Fibroblast of lung (primary cell): ENCODE measurements around the gene PRKCQ. TPM values are rescaled to one million over a fixed set of nuclear protein-coding genes. Genes with fewer than 3 reads are reported as not detected.

ENCODE experiments used
- DNase-seq, 2 donors: peaks; one replicate each; pipeline versions ENCODE4 v3.0.0 to v3.0.0-alpha.2; 2010; ENCODE audit warnings: low read depth in 2 of 2
- H2AFZ ChIP-seq: 2 replicates; pipeline ENCODE4 v1.5.1; 2012; ENCODE audit warnings: low read length, control low read depth, inconsistent platforms
- H3K27ac ChIP-seq: 2 replicates; pipeline ENCODE4 v1.5.1; 2011; ENCODE audit warnings: low read length, control low read depth; ENCODE audit not compliant: insufficient read depth
- H3K27me3 ChIP-seq: 2 replicates; pipeline ENCODE4 v1.5.1; 2011; ENCODE audit warnings: mild to moderate bottlenecking, low read length; ENCODE audit not compliant: control insufficient read depth, insufficient read depth
- H3K36me3 ChIP-seq: 2 replicates; pipeline ENCODE4 v1.5.1; 2011; ENCODE audit warnings: low read length; ENCODE audit not compliant: control insufficient read depth, insufficient read depth
- H3K4me1 ChIP-seq: 2 replicates; pipeline ENCODE4 v1.5.1; 2011; ENCODE audit warnings: low read length; ENCODE audit not compliant: control insufficient read depth, insufficient read depth; ENCODE audit errors: extremely low read depth
- H3K4me2 ChIP-seq: 2 replicates; pipeline ENCODE4 v1.5.1; 2011; ENCODE audit warnings: low read length, control low read depth; ENCODE audit not compliant: insufficient read depth; ENCODE audit errors: extremely low read depth
- H3K4me3 ChIP-seq, 4 experiments: fragments of 200-600 bp in 1 of 4; sonication (generic) in 1 of 4; replicated peaks in 1 of 4; 2 replicates each; pipeline ENCODE4 v1.5.1; 2011 to 2016; ENCODE audit warnings: low read length in 4 of 4, low read depth in 3 of 4, mild to moderate bottlenecking in 3 of 4, control low read depth in 2 of 4, inconsistent platforms in 1 of 4, mixed read lengths in 1 of 4; ENCODE audit not compliant: insufficient read depth in 1 of 4; ENCODE audit errors: control extremely low read depth in 1 of 4
- H3K79me2 ChIP-seq: 2 replicates; pipeline ENCODE4 v1.5.1; 2012; ENCODE audit warnings: mild to moderate bottlenecking, low read length, inconsistent platforms; ENCODE audit not compliant: control insufficient read depth, insufficient read depth
- H3K9ac ChIP-seq: 2 replicates; pipeline ENCODE4 v1.5.1; 2011; ENCODE audit warnings: mild to moderate bottlenecking, low read length, control low read depth; ENCODE audit not compliant: insufficient read depth
- H3K9me3 ChIP-seq: 2 replicates; pipeline ENCODE4 v1.5.1; 2012; ENCODE audit warnings: low read depth, low read length; ENCODE audit not compliant: control insufficient read depth, insufficient read depth
- H4K20me1 ChIP-seq: 2 replicates; pipeline ENCODE4 v1.5.1; 2011; ENCODE audit warnings: low read length; ENCODE audit not compliant: control insufficient read depth, insufficient read depth; ENCODE audit errors: extremely low read depth
- CTCF ChIP-seq, 2 donors: IDR thresholded peaks in 1 of 2; conservative IDR thresholded peaks in 1 of 2; 1 replicate in 1 of 2; 2 replicates in 1 of 2; pipeline ENCODE4 v1.5.1; 2011 to 2012; ENCODE audit warnings: low read length in 2 of 2, control low read depth in 1 of 2, inconsistent platforms in 1 of 2, low read depth in 1 of 2, mild to moderate bottlenecking in 1 of 2
- EZH2 ChIP-seq: IDR thresholded peaks from 2 replicates; pipeline ENCODE4 v1.5.1; 2012; ENCODE audit warnings: low read length, control low read depth, mild to moderate bottlenecking; ENCODE audit errors: missing control alignments
- polyA plus RNA-seq, 2 donors: library from polyadenylated mRNA; depleted of rRNA in 1 of 2; stranded (reverse) in 1 of 2; unstranded in 1 of 2; fragments of >200 nt; gene quantifications; 2 replicates each; pipeline ENCODE4 v1.2.1, GENCODE V29; 2011 to 2012; ENCODE audit warnings: missing spikeins in 1 of 2
- total RNA-seq: library from RNA; depleted of rRNA; stranded (reverse); fragments of >200 nt; gene quantifications from 2 replicates; pipeline ENCODE4 v1.2.1, GENCODE V29; 2014

The PRKCQ gene
- total and polyA plus RNA-seq, 2 donors (not counting 1 experiment from before 2014, with no cell fraction given), result under 0.01 to 0.01 TPM

GRCh38 chr10:6569259-6569658, 10.8 kb downstream of the PRKCQ start:
- TF ChIP-seq CTCF (conservative IDR thresholded peaks at IDR 0.05 in 1 of 2, IDR thresholded peaks at IDR 0.05 in 1 of 2; ENCODE audit: low read depth in 1 of 2, low read length in 2 of 2), result no peak
- TF ChIP-seq EZH2, result no peak
- Histone ChIP-seq H4K20me1 (no peaks in the 10 kb centered on the region), H3K4me1 (no peaks in the 10 kb centered on the region), H3K9me3 (no peaks in the 10 kb centered on the region), H3K4me2 (no peak overlapping the region), H3K79me2 (no peaks in the 10 kb centered on the region), H3K4me3 (no peak overlapping the region), H2AFZ (no peak overlapping the region), H3K27me3 (no peaks in the 10 kb centered on the region), H3K9ac (no peak overlapping the region), H3K27ac (no peak overlapping the region), H3K36me3 (no peaks in the 10 kb centered on the region)
- DNase-seq, result no peak

- Histone ChIP-seq H3K4me3 (no peak overlapping the region), H3K27me3 (no peaks in the 10 kb centered on the region), H4K20me1 (no peaks in the 10 kb centered on the region), H3K9ac (no peak overlapping the region), H2AFZ (no peak overlapping the region), H3K27ac (no peak overlapping the region), H3K36me3 (no peaks in the 10 kb centered on the region), H3K4me2 (no peak overlapping the region), H3K4me1 (no peaks in the 10 kb centered on the region), H3K79me2 (no peaks in the 10 kb centered on the region), H3K9me3 (no peaks in the 10 kb centered on the region)
- DNase-seq, result no peak
- no peak for TF ChIP-seq EZH2
- no peak for TF ChIP-seq CTCF (conservative IDR thresholded peaks at IDR 0.05 in 1 of 2, IDR thresholded peaks at IDR 0.05 in 1 of 2; ENCODE audit: low read depth in 1 of 2, low read length in 2 of 2)
Measured at GRCh38 chr10:6567884-6568283, 12.2 kb downstream of the PRKCQ start.

GRCh38 chr10:6567203-6567703, 12.8 kb downstream of the PRKCQ start:
- no peaks in the 10 kb centered on the region for H4K20me1 ChIP-seq
- no peaks in the 10 kb centered on the region for H3K79me2 ChIP-seq
- no peak overlapping the region for H3K9ac ChIP-seq
- no peak overlapping the region for H2AFZ ChIP-seq
- no peaks in the 10 kb centered on the region for H3K9me3 ChIP-seq
- no peak for DNase-seq
- H3K27me3 ChIP-seq, result no peaks in the 10 kb centered on the region
- H3K4me1 ChIP-seq, result no peaks in the 10 kb centered on the region
- no peak overlapping the region for H3K4me3 ChIP-seq
- H3K36me3 ChIP-seq, result no peaks in the 10 kb centered on the region
- H3K4me2 ChIP-seq, result no peak overlapping the region
- no peak overlapping the region for H3K27ac ChIP-seq
- TF ChIP-seq EZH2 (no peak), CTCF (conservative IDR thresholded peaks at IDR 0.05 in 1 of 2, IDR thresholded peaks at IDR 0.05 in 1 of 2; ENCODE audit: low read depth in 1 of 2, low read length in 2 of 2) (no peak)
